ENCODE measurements around the gene FAM174B. TPM values are rescaled to one million over a fixed set of nuclear protein-coding genes. Genes with fewer than 3 reads are reported as not detected.
A peak's percentile ranks its signal among the peaks of the same experiment; 100 is the strongest.

FAM174B gene
- total RNA-seq (100 to 1,000 TPM in 1 of 6 donors, 10 to 100 TPM in 5; 42.3 to 122 (median 73.6) TPM), polyA plus RNA-seq (10 to 100 TPM; 26.0 to 26.8 TPM)

DNA sequence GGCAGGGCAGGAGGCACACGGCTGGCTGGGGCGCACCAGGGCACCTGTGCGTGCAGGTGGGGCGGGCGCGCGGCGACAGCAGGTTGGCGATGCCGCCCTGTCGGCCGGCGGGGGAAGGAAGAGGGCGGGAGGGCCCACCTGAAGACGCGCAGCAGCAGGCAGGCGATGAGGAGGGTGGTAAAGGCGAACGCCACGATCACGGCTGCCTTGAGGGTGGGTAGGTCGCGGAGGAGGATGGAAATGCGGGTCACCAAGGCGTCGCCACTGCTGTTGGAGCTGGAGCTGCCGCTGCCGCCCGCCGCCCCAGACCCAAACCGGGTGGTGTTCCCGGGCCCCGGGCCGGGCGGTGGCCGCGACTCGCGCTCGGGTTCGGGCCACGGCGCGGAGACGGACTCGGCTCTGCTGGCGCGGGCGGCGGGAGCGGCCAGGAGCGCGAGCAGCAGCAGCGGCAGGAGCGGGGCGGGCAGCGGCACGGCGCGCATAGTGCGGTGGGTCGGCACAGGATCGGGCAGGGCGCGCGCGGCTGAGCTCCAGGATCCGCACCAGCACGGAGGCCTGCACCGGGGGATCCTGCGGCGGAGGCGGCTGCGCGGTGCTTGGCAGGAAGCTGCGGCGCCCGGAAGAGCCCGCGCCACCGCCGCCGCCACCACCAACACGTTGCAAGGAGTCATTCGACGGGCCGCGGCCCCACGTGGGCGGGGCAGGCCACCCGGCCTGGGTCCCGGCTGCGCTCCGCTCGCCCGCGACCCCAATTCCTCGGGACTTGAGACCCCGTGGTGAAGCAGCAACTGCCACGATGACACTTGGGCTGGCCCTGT lies at the start of gene FAM174B:
TSS of gene FAM174B (minus strand) at position 598 of the 818 bp plus-strand sequence.
- TF ChIP-seq, protein P1, sequence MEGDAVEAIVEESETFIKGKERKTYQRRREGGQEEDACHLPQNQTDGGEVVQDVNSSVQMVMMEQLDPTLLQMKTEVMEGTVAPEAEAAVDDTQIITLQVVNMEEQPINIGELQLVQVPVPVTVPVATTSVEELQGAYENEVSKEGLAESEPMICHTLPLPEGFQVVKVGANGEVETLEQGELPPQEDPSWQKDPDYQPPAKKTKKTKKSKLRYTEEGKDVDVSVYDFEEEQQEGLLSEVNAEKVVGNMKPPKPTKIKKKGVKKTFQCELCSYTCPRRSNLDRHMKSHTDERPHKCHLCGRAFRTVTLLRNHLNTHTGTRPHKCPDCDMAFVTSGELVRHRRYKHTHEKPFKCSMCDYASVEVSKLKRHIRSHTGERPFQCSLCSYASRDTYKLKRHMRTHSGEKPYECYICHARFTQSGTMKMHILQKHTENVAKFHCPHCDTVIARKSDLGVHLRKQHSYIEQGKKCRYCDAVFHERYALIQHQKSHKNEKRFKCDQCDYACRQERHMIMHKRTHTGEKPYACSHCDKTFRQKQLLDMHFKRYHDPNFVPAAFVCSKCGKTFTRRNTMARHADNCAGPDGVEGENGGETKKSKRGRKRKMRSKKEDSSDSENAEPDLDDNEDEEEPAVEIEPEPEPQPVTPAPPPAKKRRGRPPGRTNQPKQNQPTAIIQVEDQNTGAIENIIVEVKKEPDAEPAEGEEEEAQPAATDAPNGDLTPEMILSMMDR (IDR thresholded peaks at IDR 0.05) = no peak

DNA sequence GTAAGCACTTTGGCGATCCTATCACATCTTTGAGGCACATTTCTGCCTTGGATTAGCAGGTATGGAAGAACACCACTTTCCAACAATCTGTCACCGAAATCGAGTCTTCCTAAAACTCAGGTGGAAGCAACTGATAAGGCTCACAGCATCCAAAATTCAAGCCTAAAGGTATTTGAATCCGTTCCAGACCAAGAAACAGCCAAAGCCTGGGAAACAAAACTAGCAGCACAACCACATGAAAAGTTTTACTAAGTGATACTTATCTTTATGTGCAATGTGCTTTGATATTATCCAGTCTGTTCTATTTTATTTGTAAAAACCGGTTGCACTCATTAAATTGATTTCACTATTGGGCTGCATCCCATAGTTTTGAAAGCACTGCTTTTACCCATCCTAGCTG lies 40.5 kb upstream of the FAM174B start:
- FAIRE-seq (no peak), DNase-seq (no peak), ATAC-seq (no peak)
- Histone ChIP-seq H3K4me3 (no peak overlapping the region), H3K9me3 (no peaks in the 10 kb centered on the region), H3K27me3 (no peaks in the 10 kb centered on the region), H3K4me1 (no peaks in the 10 kb centered on the region), H3K36me3 (no peaks in the 10 kb centered on the region), H3K27ac (no peak overlapping the region)
- 76 to 78% methylated on average over 5 of the region's 5 CpGs for WGBS, 2 donors
- TF ChIP-seq, protein P1 (IDR thresholded peaks at IDR 0.05) = no peak
- intact Hi-C loops (cut with DNase I) = no loop called here

More for the DNA sequence above, at the start of gene FAM174B:
- ATAC-seq = peak; percentile 66 to 76 (median 72)
- intact Hi-C loops (cut with DNase I) = no loop called here
- H3K4me3 ChIP-seq = peak within 1 kb of the TSS; percentile 35 to 65 (median 60)
- FAIRE-seq = no peak
- no peaks in the 10 kb centered on the region for H3K9me3 ChIP-seq
- H3K4me1 ChIP-seq = peaks cover 0 to 16% (median 5%) of the 10 kb centered on the region in 3 donors
- peak within 1 kb of the TSS; percentile 82 to 90 (median 84) for H3K27ac ChIP-seq
- 0 to 1% methylated on average over 84 to 100 of the region's 100 CpGs for WGBS, 2 donors
- no peaks in the 10 kb centered on the region for H3K36me3 ChIP-seq
- peak; percentile 60 to 88 (median 76) for DNase-seq
- no peaks in the 10 kb centered on the region for H3K27me3 ChIP-seq

DNA sequence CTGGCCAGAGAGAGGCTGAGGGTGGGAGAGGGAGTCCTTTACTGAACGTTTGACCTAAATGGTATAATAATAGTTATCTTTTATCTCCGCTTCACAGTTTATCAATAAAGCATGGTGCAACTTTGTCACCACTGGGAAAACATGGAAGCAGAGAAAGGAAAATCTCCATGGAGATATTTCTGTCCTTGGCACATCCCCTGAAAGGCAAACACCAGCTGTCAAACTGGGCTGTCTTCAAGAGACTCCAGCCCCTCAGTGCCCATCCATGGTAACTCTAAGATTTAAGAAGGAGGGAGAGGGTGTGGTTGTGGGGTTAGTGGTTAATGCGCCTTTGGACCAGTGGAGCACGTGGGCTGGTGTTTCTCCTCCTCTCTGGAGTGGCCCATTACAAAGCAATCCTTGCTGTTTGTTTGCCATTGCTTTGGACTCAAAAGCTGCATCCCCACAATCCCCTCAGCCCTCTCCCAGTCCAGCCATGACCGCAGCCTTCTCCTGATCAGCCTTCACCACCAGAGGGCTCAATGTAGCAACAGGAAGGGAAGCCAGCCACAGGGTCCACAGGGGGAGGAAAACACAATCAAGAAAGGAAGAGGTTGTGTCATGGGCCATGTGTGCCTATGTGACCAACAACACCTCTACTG lies 38.2 kb upstream of the FAM174B start:
- Histone ChIP-seq H3K9me3 (no peaks in the 10 kb centered on the region), H3K4me3 (no peak overlapping the region), H3K4me1 (no peaks in the 10 kb centered on the region), H3K27ac (no peak overlapping the region), H3K36me3 (no peaks in the 10 kb centered on the region), H3K27me3 (no peaks in the 10 kb centered on the region)
- 70% methylated on average over 5 of the region's 5 CpGs for WGBS, 2 donors
- FAIRE-seq (no peak), ATAC-seq (peak in 3 of 4 donors; percentile 22 to 38 (median 30)), DNase-seq (no peak)
- TF ChIP-seq, protein P1 (IDR thresholded peaks at IDR 0.05) = no peak
- intact Hi-C loops (cut with DNase I) = no loop called here

GRCh38 chr15:92690395-92690794 lies 34.8 kb upstream of the FAM174B start:
- FAIRE-seq (no peak), DNase-seq (no peak), ATAC-seq (no peak)
- no peak overlapping the region for H3K4me3 ChIP-seq
- no peaks in the 10 kb centered on the region for H3K9me3 ChIP-seq
- H3K4me1 ChIP-seq = no peaks in the 10 kb centered on the region
- H3K27ac ChIP-seq = no peak overlapping the region
- TF ChIP-seq, protein P1 (IDR thresholded peaks at IDR 0.05) = no peak
- intact Hi-C loops (cut with DNase I) = no loop called here
- H3K27me3 ChIP-seq = no peaks in the 10 kb centered on the region
- H3K36me3 ChIP-seq = no peaks in the 10 kb centered on the region
- 86 to 89% methylated on average over 3 of the region's 3 CpGs for whole genome bisulfite sequencing, 2 donors
